22Rv1 (cell line): ENCODE results near the gene TCF4.

Source experiments
- CTCF ChIP-seq: fragments of 450-650 bp; IDR thresholded peaks from 2 replicates; pipeline ENCODE4 v1.5.1; 2017; ENCODE audit warnings: mild to moderate bottlenecking
- ZFX ChIP-seq: fragments of 450-650 bp; IDR thresholded peaks from 2 replicates; pipeline ENCODE4 v1.6.1; 2017; ENCODE audit warnings: antibody characterized with exemption, borderline replicate concordance

- TF ChIP-seq ZFX (no peak), CTCF (no peak)
Measured at GRCh38 chr18:55511277-55511676, 76.7 kb downstream of the TCF4 start.
